HL-60 (cell line): ENCODE results near the gene FHIT.

Experiments used
- DNase-seq, 2 experiments: peaks; one replicate each; pipeline ENCODE4 v3.0.0-alpha.2; 2010 to 2020; ENCODE audit warnings: low read depth in 1 of 2, low spot score in 1 of 2
- H3K27ac ChIP-seq: fragments of 250-450 bp; sonication (Bioruptor Pico); replicated peaks from 2 replicates; pipeline ENCODE4 v1.5.1; 2020; ENCODE audit warnings: mild to moderate bottlenecking, moderate library complexity
- H3K27me3 ChIP-seq: fragments of 250-450 bp; sonication (Bioruptor Pico); 2 replicates; pipeline ENCODE4 v1.5.1; 2021; ENCODE audit warnings: mild to moderate bottlenecking, moderate library complexity; ENCODE audit not compliant: insufficient read depth, poor library complexity, severe bottlenecking
- H3K4me3 ChIP-seq: replicated peaks from 2 replicates; pipeline ENCODE4 v1.5.1; 2011; ENCODE audit warnings: mild to moderate bottlenecking, control low read depth, low read length; ENCODE audit not compliant: insufficient read depth
- CTCF ChIP-seq: IDR thresholded peaks from one replicate; pipeline ENCODE4 v1.5.1; 2011; ENCODE audit warnings: low read length, control low read depth, inconsistent platforms; ENCODE audit not compliant: insufficient read depth
- GABPA ChIP-seq: IDR thresholded peaks from 2 replicates; pipeline ENCODE4 v1.6.1; 2012; ENCODE audit warnings: low read depth
- POLR2AphosphoS5 ChIP-seq: IDR thresholded peaks from 2 replicates; pipeline ENCODE4 v1.6.1; 2012; ENCODE audit warnings: low read depth
- SPI1 ChIP-seq: IDR thresholded peaks from 2 replicates; pipeline ENCODE4 v1.6.1; 2012; ENCODE audit warnings: low read depth, mild to moderate bottlenecking, borderline replicate concordance
- TF ChIP-seq, protein P1 (sequence below): IDR thresholded peaks from 2 replicates; pipeline ENCODE4 v1.6.1; 2012; ENCODE audit warnings: low read depth; ENCODE audit not compliant: insufficient replicate concordance

The FHIT gene

DNA sequence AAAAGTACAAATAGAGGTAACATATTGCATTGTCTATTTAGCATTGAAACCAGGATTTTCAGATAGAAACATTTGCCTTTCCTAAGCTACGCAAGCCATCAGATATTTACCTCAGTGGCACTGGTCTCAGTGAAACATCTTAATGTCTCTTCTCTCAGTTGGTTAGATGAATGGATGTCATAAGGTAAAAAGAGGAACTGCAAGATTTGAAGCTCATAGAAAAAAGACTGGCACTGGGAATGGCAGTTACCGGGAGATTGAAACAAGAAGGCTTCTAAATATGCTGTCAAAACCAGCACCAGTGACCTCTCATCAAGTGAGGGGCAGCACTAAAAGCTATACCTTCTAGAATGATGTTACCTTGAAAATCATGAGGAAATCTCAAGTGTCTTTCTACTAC is 486.4 kb downstream of the FHIT start:
- TF ChIP-seq, protein P1, sequence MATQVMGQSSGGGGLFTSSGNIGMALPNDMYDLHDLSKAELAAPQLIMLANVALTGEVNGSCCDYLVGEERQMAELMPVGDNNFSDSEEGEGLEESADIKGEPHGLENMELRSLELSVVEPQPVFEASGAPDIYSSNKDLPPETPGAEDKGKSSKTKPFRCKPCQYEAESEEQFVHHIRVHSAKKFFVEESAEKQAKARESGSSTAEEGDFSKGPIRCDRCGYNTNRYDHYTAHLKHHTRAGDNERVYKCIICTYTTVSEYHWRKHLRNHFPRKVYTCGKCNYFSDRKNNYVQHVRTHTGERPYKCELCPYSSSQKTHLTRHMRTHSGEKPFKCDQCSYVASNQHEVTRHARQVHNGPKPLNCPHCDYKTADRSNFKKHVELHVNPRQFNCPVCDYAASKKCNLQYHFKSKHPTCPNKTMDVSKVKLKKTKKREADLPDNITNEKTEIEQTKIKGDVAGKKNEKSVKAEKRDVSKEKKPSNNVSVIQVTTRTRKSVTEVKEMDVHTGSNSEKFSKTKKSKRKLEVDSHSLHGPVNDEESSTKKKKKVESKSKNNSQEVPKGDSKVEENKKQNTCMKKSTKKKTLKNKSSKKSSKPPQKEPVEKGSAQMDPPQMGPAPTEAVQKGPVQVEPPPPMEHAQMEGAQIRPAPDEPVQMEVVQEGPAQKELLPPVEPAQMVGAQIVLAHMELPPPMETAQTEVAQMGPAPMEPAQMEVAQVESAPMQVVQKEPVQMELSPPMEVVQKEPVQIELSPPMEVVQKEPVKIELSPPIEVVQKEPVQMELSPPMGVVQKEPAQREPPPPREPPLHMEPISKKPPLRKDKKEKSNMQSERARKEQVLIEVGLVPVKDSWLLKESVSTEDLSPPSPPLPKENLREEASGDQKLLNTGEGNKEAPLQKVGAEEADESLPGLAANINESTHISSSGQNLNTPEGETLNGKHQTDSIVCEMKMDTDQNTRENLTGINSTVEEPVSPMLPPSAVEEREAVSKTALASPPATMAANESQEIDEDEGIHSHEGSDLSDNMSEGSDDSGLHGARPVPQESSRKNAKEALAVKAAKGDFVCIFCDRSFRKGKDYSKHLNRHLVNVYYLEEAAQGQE: no peak
- no peak for TF ChIP-seq GABPA
- TF ChIP-seq CTCF: no peak
- TF ChIP-seq POLR2AphosphoS5: no peak
- peak; percentile 95 for TF ChIP-seq SPI1
- Histone ChIP-seq H3K4me3 (no peak overlapping the region), H3K27ac (no peak overlapping the region), H3K27me3 (no peaks in the 10 kb centered on the region)
- no peak for DNase-seq

GRCh38 chr3:60760145-60760544 is 491.1 kb downstream of the FHIT start:
- Histone ChIP-seq H3K27ac (peak overlapping the region; percentile 87), H3K27me3 (no peaks in the 10 kb centered on the region), H3K4me3 (no peak overlapping the region)
- TF ChIP-seq SPI1 (peak; percentile 8; the same call in 1 of the 2 replicates), GABPA (no peak)
- peak in 1 of 2 experiments; percentile 66 for DNase-seq

- Histone ChIP-seq H3K27ac (peak overlapping the region; percentile 87), H3K27me3 (no peaks in the 10 kb centered on the region), H3K4me3 (no peak overlapping the region)
- peak; percentile 45 to 73 for DNase-seq
- TF ChIP-seq, protein P1: no peak
- TF ChIP-seq POLR2AphosphoS5: no peak
- TF ChIP-seq CTCF: no peak
- TF ChIP-seq SPI1: peak; percentile 61
Observed at GRCh38 chr3:60759439-60759838, 491.8 kb downstream of the FHIT start.

GRCh38 chr3:60758831-60759230 is 492.4 kb downstream of the FHIT start:
- no peak overlapping the region for H3K4me3 ChIP-seq
- no peaks in the 10 kb centered on the region for H3K27me3 ChIP-seq
- H3K27ac ChIP-seq: peak overlapping the region; percentile 87
- no peak for DNase-seq
- TF ChIP-seq SPI1 (no peak), POLR2AphosphoS5 (no peak), GABPA (no peak), CTCF (no peak)
- TF ChIP-seq, protein P1: no peak
